Measurements from ENCODE around the gene CD38.

CD38 gene

GRCh38 chr4:15868111-15868510, 90.0 kb downstream of the CD38 start:
- DNase-seq (ENCODE audit: low read depth) = no peak

GRCh38 chr4:15868826-15869413, 90.8 kb downstream of the CD38 start:
- DNase-seq (ENCODE audit: low read depth) = no peak

- no peak for DNase-seq (ENCODE audit: low read depth)
These were observed 92.0 kb downstream of the CD38 start for GRCh38 chr4:15870079-15870478.

GRCh38 chr4:15870921-15871664, 93.0 kb downstream of the CD38 start:
- no peak for DNase-seq (ENCODE audit: low read depth)

GRCh38 chr4:15873117-15873516, 95.0 kb downstream of the CD38 start:
- no peak for DNase-seq (ENCODE audit: low read depth)

GRCh38 chr4:15874671-15875070, 96.5 kb downstream of the CD38 start:
- no peak for DNase-seq (ENCODE audit: low read depth)

- no peak for DNase-seq (ENCODE audit: low read depth)
These were observed 97.7 kb downstream of the CD38 start for GRCh38 chr4:15875663-15876460.

- no peak for DNase-seq (ENCODE audit: low read depth)
These were observed 99.9 kb downstream of the CD38 start for GRCh38 chr4:15878011-15878410.

GRCh38 chr4:15881820-15882219, 103.7 kb downstream of the CD38 start:
- DNase-seq (ENCODE audit: low read depth) = no peak

GRCh38 chr4:15882675-15883086, 104.6 kb downstream of the CD38 start:
- DNase-seq (ENCODE audit: low read depth) = peak; percentile 16

GRCh38 chr4:15883610-15884243, 105.6 kb downstream of the CD38 start:
- no peak for DNase-seq (ENCODE audit: low read depth)

GRCh38 chr4:15884666-15885065, 106.5 kb downstream of the CD38 start:
- no peak for DNase-seq (ENCODE audit: low read depth)

- DNase-seq (ENCODE audit: low read depth) = no peak
These were observed 107.3 kb downstream of the CD38 start for GRCh38 chr4:15885422-15885821.

- DNase-seq (ENCODE audit: low read depth) = no peak
These were observed 110.4 kb downstream of the CD38 start for GRCh38 chr4:15888515-15888914.

GRCh38 chr4:15890246-15890829, 112.2 kb downstream of the CD38 start:
- DNase-seq (ENCODE audit: low read depth) = no peak

GRCh38 chr4:15891312-15891711, 113.2 kb downstream of the CD38 start:
- no peak for DNase-seq (ENCODE audit: low read depth)

- DNase-seq (ENCODE audit: low read depth) = no peak
These were observed 115.8 kb downstream of the CD38 start for GRCh38 chr4:15893962-15894361.

- DNase-seq (ENCODE audit: low read depth) = no peak
These were observed 116.3 kb downstream of the CD38 start for GRCh38 chr4:15894393-15894792.

- no peak for DNase-seq (ENCODE audit: low read depth)
These were observed 117.1 kb downstream of the CD38 start for GRCh38 chr4:15894921-15895916.

- no peak for DNase-seq (ENCODE audit: low read depth)
These were observed 119.4 kb downstream of the CD38 start for GRCh38 chr4:15897577-15897976.

- no peak for DNase-seq (ENCODE audit: low read depth)
These were observed 120.8 kb downstream of the CD38 start for GRCh38 chr4:15898902-15899301.

Measured in activated T-cell treated with anti-CD3 and anti-CD28 coated beads for 24 hours (primary cell).